K562 (cell line): ENCODE measurements around the gene CYB5R2. TPM values are rescaled to one million over a fixed set of nuclear protein-coding genes. Genes with fewer than 3 reads are reported as not detected.

Source experiments
- BHLHE40 ChIP-seq: IDR thresholded peaks from 2 replicates; pipeline ENCODE4 v1.6.1; 2011; ENCODE audit warnings: low read length, improper control_type of control experiment
- E2F3 ChIP-seq: fragments of 250-450 bp; sonication (Bioruptor Pico); IDR thresholded peaks from 2 replicates; pipeline ENCODE4 v1.4.0; 2020; ENCODE audit warnings: mild to moderate bottlenecking
- L3MBTL2 ChIP-seq: fragments of 450-650 bp; IDR thresholded peaks from 2 replicates; pipeline ENCODE4 v1.6.1; 2016; ENCODE audit warnings: mild to moderate bottlenecking, moderate library complexity
- RAD21 ChIP-seq, 2 experiments: fragments of 250-450 bp in 1 of 2; fragments of 450-650 bp in 1 of 2; sonication (Bioruptor Pico) in 1 of 2; formaldehyde crosslinking in 1 of 2; IDR thresholded peaks in 1 of 2; conservative IDR thresholded peaks in 1 of 2; 2 replicates each; pipeline versions ENCODE4 v1.4.0 to v1.8.0; 2020 to 2022; ENCODE audit warnings: mild to moderate bottlenecking in 2 of 2, moderate library complexity in 1 of 2
- SMC3 ChIP-seq: conservative IDR thresholded peaks from 2 replicates; pipeline ENCODE4 v1.6.1; 2011; ENCODE audit warnings: low read depth, low read length, improper control_type of control experiment; ENCODE audit not compliant: insufficient read depth
- polyA plus RNA-seq, 8 experiments: library from polyadenylated mRNA; depleted of rRNA in 4 of 8; stranded (reverse) in 5 of 8; unstranded in 3 of 8; fragments of >200 nt; fragmentation: Nextera tagmentation in 2 of 8; fragmentation: Illumina TruSeq in 1 of 8; extraction: Ambion mirVana in 2 of 8; extraction: Trizol in 1 of 8; gene quantifications; 2 replicates each; pipeline versions ENCODE4 v1.2.1 to v1.2.3, GENCODE V29; 2011 to 2014; ENCODE audit warnings: inconsistent platforms in 1 of 8, missing spikeins in 1 of 8
- total RNA-seq, 7 experiments: library from RNA; depleted of rRNA in 6 of 7; stranded (reverse); fragments of >200 nt in 6 of 7; fragmentation: Illumina TruSeq in 2 of 7; extraction: Trizol in 2 of 7; gene quantifications; 2 replicates each; pipeline versions ENCODE4 v1.2.1 to v1.2.3, GENCODE V29; 2011 to 2021; ENCODE audit warnings: low replicate concordance in 1 of 7
- TF ChIP-seq, protein P1 (sequence below): sonication (generic); formaldehyde crosslinking; IDR thresholded peaks from 2 replicates; pipeline ENCODE4 v1.8.1; 2023; ENCODE audit warnings: mild to moderate bottlenecking, missing genetic modification reagents
- TF ChIP-seq, protein P2 (sequence below): IDR thresholded peaks from 2 replicates; pipeline ENCODE4 v1.6.1; 2011; ENCODE audit not compliant: insufficient read length; ENCODE audit errors: extremely low read depth
- TF ChIP-seq, protein P3 (sequence below): fragments of 250-450 bp; sonication (Bioruptor Pico); IDR thresholded peaks from 2 replicates; pipeline ENCODE4 v1.4.0; 2020; ENCODE audit warnings: mild to moderate bottlenecking, moderate library complexity
- TF ChIP-seq, protein P4 (sequence below), 2 experiments: fragments of 450-650 bp; formaldehyde crosslinking in 1 of 2; IDR thresholded peaks; 2 replicates each; pipeline versions ENCODE4 v1.4.0 to v1.6.1; 2014 to 2020; ENCODE audit warnings: mild to moderate bottlenecking in 2 of 2, borderline replicate concordance in 1 of 2, low read depth in 1 of 2
- TF ChIP-seq, protein P5 (sequence below), 3 experiments: IDR thresholded peaks in 2 of 3; conservative IDR thresholded peaks in 1 of 3; 2 replicates each; pipeline ENCODE4 v1.5.1; 2011 to 2012; ENCODE audit warnings: low read length in 3 of 3, mild to moderate bottlenecking in 3 of 3, control low read depth in 2 of 3, improper control_type of control experiment in 1 of 3, inconsistent platforms in 1 of 3, low read depth in 1 of 3, mixed read lengths in 1 of 3, moderate library complexity in 1 of 3; ENCODE audit not compliant: insufficient read depth in 2 of 3

Gene CYB5R2
- total and polyA plus RNA-seq, 9 of the 15 experiments (the other 6 are each of a cell fraction or from before 2014, with no cell fraction given), result 8.2 to 28.7 (median 13.6) TPM

DNA sequence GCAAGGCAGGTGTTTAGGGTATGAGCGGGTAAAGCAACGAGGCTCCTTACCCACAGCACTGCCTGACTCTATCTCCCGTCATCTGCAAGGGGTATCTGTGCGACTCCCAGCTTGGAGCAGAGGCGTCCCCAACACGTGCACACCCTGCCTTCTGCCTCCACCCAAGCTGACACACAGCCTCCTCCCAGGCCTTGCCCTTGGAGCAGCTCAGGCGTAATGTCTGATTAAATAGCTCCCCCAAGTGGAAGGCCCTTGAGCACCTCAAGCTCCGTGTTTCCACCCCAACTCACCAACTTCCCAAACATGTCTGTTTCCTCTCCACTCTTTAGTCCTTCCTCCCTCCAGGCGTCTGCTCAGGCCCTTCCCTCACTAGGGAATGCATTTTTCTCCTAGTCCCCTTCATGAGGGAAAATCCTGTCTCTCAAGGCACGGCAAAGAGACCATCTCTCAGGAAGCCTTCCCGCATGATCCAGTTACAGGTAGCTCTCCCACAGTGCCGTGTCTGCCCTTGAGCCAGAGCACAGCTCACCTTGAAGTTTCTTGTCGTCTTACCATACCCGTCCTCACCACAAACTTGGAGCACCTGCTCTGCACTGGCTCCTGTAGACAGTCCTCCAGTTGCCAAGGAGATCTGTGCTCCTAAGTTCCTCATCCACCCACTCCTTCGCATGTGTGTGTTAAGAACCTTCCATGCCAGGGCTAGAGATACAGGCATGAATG is 15.8 kb downstream of the CYB5R2 start (continued):
- TF ChIP-seq, protein P1, sequence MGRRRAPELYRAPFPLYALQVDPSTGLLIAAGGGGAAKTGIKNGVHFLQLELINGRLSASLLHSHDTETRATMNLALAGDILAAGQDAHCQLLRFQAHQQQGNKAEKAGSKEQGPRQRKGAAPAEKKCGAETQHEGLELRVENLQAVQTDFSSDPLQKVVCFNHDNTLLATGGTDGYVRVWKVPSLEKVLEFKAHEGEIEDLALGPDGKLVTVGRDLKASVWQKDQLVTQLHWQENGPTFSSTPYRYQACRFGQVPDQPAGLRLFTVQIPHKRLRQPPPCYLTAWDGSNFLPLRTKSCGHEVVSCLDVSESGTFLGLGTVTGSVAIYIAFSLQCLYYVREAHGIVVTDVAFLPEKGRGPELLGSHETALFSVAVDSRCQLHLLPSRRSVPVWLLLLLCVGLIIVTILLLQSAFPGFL (CRISPR knock-in tag), result 0 out of 2 replicates have a peak, but pooled peaks have one; percentile 35
- TF ChIP-seq BHLHE40 (peak; percentile 89), E2F3 (no peak), L3MBTL2 (peak; percentile 62; the same call in 1 of the 2 replicates), SMC3 (peak; percentile 69), RAD21 (CRISPR knock-in tag; conservative IDR thresholded peaks at IDR 0.05 in 1 of 2, IDR thresholded peaks at IDR 0.05 in 1 of 2) (peak; percentile 86 to 92)
- TF ChIP-seq, protein P2, sequence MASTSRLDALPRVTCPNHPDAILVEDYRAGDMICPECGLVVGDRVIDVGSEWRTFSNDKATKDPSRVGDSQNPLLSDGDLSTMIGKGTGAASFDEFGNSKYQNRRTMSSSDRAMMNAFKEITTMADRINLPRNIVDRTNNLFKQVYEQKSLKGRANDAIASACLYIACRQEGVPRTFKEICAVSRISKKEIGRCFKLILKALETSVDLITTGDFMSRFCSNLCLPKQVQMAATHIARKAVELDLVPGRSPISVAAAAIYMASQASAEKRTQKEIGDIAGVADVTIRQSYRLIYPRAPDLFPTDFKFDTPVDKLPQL, result no peak
- TF ChIP-seq, protein P3, sequence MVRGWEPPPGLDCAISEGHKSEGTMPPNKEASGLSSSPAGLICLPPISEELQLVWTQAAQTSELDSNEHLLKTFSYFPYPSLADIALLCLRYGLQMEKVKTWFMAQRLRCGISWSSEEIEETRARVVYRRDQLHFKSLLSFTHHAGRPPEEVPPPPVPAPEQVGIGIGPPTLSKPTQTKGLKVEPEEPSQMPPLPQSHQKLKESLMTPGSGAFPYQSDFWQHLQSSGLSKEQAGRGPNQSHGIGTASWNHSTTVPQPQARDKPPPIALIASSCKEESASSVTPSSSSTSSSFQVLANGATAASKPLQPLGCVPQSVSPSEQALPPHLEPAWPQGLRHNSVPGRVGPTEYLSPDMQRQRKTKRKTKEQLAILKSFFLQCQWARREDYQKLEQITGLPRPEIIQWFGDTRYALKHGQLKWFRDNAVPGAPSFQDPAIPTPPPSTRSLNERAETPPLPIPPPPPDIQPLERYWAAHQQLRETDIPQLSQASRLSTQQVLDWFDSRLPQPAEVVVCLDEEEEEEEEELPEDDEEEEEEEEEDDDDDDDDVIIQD (CRISPR knock-in tag), result no peak
- TF ChIP-seq, protein P4, sequence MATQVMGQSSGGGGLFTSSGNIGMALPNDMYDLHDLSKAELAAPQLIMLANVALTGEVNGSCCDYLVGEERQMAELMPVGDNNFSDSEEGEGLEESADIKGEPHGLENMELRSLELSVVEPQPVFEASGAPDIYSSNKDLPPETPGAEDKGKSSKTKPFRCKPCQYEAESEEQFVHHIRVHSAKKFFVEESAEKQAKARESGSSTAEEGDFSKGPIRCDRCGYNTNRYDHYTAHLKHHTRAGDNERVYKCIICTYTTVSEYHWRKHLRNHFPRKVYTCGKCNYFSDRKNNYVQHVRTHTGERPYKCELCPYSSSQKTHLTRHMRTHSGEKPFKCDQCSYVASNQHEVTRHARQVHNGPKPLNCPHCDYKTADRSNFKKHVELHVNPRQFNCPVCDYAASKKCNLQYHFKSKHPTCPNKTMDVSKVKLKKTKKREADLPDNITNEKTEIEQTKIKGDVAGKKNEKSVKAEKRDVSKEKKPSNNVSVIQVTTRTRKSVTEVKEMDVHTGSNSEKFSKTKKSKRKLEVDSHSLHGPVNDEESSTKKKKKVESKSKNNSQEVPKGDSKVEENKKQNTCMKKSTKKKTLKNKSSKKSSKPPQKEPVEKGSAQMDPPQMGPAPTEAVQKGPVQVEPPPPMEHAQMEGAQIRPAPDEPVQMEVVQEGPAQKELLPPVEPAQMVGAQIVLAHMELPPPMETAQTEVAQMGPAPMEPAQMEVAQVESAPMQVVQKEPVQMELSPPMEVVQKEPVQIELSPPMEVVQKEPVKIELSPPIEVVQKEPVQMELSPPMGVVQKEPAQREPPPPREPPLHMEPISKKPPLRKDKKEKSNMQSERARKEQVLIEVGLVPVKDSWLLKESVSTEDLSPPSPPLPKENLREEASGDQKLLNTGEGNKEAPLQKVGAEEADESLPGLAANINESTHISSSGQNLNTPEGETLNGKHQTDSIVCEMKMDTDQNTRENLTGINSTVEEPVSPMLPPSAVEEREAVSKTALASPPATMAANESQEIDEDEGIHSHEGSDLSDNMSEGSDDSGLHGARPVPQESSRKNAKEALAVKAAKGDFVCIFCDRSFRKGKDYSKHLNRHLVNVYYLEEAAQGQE (IDR thresholded peaks at IDR 0.05; ENCODE audit: borderline replicate concordance), result peak; percentile 80
- TF ChIP-seq, protein P4 (CRISPR knock-in tag; IDR thresholded peaks at IDR 0.05; ENCODE audit: low read depth), result no peak
- TF ChIP-seq, protein P5, sequence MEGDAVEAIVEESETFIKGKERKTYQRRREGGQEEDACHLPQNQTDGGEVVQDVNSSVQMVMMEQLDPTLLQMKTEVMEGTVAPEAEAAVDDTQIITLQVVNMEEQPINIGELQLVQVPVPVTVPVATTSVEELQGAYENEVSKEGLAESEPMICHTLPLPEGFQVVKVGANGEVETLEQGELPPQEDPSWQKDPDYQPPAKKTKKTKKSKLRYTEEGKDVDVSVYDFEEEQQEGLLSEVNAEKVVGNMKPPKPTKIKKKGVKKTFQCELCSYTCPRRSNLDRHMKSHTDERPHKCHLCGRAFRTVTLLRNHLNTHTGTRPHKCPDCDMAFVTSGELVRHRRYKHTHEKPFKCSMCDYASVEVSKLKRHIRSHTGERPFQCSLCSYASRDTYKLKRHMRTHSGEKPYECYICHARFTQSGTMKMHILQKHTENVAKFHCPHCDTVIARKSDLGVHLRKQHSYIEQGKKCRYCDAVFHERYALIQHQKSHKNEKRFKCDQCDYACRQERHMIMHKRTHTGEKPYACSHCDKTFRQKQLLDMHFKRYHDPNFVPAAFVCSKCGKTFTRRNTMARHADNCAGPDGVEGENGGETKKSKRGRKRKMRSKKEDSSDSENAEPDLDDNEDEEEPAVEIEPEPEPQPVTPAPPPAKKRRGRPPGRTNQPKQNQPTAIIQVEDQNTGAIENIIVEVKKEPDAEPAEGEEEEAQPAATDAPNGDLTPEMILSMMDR (IDR thresholded peaks at IDR 0.05 in 2 of 3, conservative IDR thresholded peaks at IDR 0.05 in 1 of 3; ENCODE audit: insufficient read depth in 2 of 3, low read depth in 1 of 3, low read length in 3 of 3), result peak; percentile 67 to 87 (median 70)
